GM20000 (cell line): ENCODE results near the gene LMX1B.

Experiments
- DNase-seq: peaks from one replicate; pipeline ENCODE4 v3.0.0; 2012; ENCODE audit warnings: low spot score
- TF ChIP-seq, protein P1 (sequence below): IDR thresholded peaks from 2 replicates; pipeline ENCODE4 v1.5.1; 2012; ENCODE audit warnings: mild to moderate bottlenecking, control low read depth; ENCODE audit errors: extremely low read depth, missing control alignments

Gene LMX1B

DNA sequence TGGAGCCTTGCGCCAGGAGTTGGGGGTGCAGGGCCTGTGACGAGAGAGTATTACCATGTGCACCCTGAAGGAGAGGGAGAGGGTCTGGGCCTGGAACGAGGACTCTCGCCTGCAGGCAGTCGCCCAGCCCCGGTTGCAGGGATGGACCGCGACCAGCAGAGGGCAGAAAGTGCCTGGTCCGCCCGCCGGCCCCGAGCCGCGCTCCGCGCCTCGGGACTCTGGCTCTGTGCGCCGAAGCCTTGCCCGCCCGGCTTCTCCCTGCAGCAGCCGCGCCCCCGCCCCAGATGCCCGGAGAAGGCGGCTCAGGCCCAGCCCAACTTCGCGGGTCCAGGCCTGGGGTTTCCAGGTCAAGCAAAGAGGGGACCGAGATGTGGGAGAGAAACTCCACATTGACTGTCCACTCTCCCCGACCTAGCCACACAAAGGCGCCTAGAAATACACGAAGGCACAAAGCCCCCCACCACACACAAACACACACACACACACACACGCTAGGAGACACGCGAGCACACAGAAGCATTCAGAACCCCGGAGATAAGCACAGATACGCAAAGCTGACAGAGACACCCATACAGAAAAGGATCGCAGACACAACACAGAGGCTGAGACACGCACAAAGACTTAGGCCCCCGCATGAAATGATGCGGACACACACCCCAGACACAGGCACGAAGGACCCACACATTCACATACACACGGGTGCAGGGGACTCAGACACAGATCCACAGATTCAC, 2.0 kb upstream of the LMX1B start:
- TF ChIP-seq, protein P1, sequence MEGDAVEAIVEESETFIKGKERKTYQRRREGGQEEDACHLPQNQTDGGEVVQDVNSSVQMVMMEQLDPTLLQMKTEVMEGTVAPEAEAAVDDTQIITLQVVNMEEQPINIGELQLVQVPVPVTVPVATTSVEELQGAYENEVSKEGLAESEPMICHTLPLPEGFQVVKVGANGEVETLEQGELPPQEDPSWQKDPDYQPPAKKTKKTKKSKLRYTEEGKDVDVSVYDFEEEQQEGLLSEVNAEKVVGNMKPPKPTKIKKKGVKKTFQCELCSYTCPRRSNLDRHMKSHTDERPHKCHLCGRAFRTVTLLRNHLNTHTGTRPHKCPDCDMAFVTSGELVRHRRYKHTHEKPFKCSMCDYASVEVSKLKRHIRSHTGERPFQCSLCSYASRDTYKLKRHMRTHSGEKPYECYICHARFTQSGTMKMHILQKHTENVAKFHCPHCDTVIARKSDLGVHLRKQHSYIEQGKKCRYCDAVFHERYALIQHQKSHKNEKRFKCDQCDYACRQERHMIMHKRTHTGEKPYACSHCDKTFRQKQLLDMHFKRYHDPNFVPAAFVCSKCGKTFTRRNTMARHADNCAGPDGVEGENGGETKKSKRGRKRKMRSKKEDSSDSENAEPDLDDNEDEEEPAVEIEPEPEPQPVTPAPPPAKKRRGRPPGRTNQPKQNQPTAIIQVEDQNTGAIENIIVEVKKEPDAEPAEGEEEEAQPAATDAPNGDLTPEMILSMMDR, result peak; percentile 81
- DNase-seq, result peak; percentile 93

DNA sequence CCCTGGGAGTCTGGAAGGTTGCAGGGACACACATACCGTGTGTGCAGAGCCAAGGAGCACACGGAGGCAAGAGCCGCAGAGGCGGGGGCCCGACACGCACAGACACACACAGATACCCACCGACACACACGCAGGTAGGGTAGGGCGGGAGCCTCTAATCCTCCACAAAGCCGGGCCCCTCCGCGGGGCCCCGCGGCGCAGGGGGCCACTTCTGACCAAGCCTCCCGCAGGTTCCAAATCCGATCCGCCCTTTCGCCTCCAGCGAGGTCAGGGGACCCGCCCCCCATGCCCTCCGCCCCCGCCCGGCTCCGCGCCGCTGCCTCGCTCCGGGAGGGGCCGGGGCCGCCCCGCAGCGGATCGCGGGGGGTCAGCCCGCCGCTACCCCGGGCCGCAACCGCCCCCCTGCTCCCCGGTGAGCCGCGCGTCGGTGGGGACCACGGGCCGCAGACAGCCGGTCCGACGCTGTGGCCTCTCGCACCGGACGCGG, 1.4 kb upstream of the LMX1B start:
- TF ChIP-seq, protein P1, result no peak
- peak; percentile 59 for DNase-seq

DNA sequence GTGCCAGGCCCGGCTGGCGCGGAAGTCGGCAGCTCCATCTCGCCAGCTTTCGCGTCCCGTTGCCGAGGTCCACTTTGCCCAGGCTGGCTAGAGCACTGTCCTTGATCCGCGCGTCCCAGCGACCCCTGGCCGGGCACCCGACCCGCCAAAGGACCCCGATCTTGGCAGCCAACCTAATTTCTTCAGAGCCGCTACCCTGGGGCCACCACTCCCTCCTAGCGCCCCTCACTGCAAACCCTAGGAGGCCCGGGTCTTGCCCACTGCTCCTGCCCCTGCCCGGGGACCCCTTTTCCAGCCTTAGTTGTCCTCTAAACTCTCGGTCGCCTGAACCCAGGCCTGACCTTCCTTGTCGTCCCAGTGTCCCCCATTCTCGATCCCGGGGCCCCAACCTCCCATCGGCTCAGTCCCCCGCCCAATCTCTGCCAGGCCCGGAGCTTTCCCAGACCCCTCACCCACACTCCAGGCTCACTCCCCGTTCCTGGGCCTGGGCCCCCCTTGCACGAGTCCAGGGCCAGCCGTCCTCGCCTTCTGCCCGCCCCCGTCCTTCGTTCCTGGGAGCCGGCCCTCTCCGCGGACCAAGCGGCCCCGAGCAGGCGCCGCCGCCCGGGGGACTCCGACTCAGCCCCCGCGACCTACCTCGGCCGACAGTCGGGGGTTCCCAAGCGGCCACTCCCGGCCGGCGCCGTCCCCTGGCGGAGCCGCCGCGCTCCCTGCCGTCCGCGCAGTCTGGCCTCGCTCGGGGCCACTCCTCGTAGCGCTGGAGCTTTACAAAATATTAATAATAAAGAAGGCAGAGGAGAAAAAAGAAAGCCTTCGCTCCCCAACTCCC, 701 bp upstream of the LMX1B start:
- peak; percentile 58 for DNase-seq
- TF ChIP-seq, protein P1, result no peak

DNA sequence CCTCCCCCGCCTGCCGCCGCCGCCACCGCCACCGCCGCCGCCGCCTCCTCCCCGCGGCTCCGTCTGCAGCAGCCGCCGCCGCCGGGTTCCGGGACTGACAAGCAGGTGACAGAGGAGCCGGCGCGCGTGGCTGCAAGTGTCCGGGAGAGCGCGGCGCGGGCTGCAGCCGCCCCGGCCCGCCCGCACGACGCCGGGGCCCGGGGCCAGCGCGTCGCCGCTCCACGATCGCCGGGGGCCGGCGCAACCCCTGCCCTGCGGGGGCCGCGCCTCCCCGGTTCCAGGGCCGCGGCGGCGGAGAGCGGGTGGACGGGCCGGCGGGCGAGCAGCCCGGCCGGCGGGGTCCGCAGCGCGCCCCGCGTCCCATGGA, 343 bp downstream of the LMX1B start:
- peak; percentile 48 for DNase-seq

DNA sequence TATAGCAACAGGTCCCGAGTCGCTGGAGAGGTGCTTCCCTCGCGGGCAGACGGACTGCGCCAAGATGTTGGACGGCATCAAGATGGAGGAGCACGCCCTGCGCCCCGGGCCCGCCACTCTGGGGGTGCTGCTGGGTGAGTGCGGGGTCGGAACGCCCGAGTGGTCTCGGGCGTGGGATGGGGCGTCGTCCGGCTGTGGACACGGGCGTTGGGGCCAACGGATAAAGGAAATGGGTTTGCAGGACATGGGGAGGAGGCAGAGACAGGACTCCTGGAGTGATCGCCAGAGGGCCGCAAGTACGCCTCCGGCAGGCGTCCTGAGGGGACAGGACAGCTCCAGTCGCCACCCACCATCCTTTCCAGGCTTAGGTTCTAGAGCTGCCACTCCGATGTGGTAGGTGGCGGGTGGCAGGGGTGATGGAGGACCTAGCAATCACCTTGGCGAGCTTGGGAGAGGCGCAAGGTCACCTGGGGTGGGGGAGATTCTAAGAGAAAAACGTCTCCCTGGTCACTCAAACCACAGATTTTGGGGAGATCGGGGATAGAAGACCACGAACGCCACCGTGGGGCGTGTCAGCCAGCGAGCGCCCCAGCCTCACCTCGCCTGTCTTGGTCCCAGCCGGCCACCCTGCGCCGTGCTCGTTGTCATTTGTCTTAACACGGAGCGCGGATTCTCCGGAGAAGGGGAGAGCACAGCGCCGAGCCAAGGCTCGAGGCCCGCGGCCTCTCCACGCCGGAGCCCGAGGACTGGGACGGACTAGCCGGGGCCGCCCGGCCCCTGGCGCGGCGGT, 922 bp downstream of the LMX1B start:
- TF ChIP-seq, protein P1, result no peak
- peak; percentile 68 for DNase-seq

More for the DNA sequence above, 343 bp downstream of the LMX1B start:
- TF ChIP-seq, protein P1, result no peak

DNA sequence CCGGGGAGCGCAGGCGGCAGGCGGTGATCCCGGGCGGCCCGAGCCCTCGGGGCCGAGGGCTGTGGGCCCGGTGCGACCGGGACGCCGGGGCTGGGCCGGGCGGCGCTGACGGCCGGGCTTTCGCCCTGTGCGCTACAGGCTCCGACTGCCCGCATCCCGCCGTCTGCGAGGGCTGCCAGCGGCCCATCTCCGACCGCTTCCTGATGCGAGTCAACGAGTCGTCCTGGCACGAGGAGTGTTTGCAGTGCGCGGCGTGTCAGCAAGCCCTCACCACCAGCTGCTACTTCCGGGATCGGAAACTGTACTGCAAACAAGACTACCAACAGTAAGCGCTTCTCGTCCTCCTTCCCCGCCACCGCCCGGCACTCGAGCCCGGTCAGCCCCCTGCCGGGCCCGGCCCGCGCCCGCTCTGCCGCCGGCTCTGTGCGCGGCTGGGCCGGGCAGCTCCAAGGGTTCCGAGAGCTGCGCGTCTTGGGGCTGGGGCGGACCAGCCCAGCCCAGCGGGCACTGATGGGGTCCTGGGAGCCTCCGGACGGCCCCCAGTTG, 1.6 kb downstream of the LMX1B start:
- peak; percentile 57 for DNase-seq
- TF ChIP-seq, protein P1, result no peak
